GM19099 (cell line): ENCODE results near the gene UNC13B.

Source experiments
- POLR2A ChIP-seq: IDR thresholded peaks from 3 replicates; pipeline ENCODE4 v1.6.1; 2011; ENCODE audit warnings: low read depth; ENCODE audit not compliant: insufficient read length; ENCODE audit errors: extremely low read depth

Gene UNC13B

GRCh38 chr9:35398651-35399335 lies 237.0 kb downstream of the UNC13B start:
- no peak for TF ChIP-seq POLR2A

- no peak for TF ChIP-seq POLR2A
Measured at GRCh38 chr9:35404865-35405264, 243.1 kb downstream of the UNC13B start.

- no peak for TF ChIP-seq POLR2A
Measured at GRCh38 chr9:35406183-35406959, 244.6 kb downstream of the UNC13B start.

- no peak for TF ChIP-seq POLR2A
Measured at GRCh38 chr9:35407846-35408245, 246.0 kb downstream of the UNC13B start.

- TF ChIP-seq POLR2A: no peak
Measured at GRCh38 chr9:35414889-35415288, 253.1 kb downstream of the UNC13B start.

- TF ChIP-seq POLR2A: no peak
Measured at GRCh38 chr9:35415402-35416097, 253.7 kb downstream of the UNC13B start.

- no peak for TF ChIP-seq POLR2A
Measured at GRCh38 chr9:35416098-35416427, 254.3 kb downstream of the UNC13B start.

- TF ChIP-seq POLR2A: no peak
Measured at GRCh38 chr9:35422346-35422745, 260.5 kb downstream of the UNC13B start.

- no peak for TF ChIP-seq POLR2A
Measured at GRCh38 chr9:35422753-35423152, 260.9 kb downstream of the UNC13B start.

- TF ChIP-seq POLR2A: no peak
Measured at GRCh38 chr9:35423499-35423898, 261.7 kb downstream of the UNC13B start.

- TF ChIP-seq POLR2A: no peak
Measured at GRCh38 chr9:35424356-35425352, 262.8 kb downstream of the UNC13B start.

GRCh38 chr9:35426627-35427026 lies 264.8 kb downstream of the UNC13B start:
- no peak for TF ChIP-seq POLR2A

GRCh38 chr9:35431467-35431866 lies 269.7 kb downstream of the UNC13B start:
- TF ChIP-seq POLR2A: no peak

- TF ChIP-seq POLR2A: no peak
Measured at GRCh38 chr9:35432076-35432475, 270.3 kb downstream of the UNC13B start.

GRCh38 chr9:35436933-35437332 lies 275.1 kb downstream of the UNC13B start:
- TF ChIP-seq POLR2A: no peak
